GM12873 (cell line): ENCODE results near the gene BMERB1.

Experiments used
- CTCF ChIP-seq: IDR thresholded peaks from 2 replicates; pipeline ENCODE4 v1.5.1; 2012; ENCODE audit warnings: low read depth, mild to moderate bottlenecking, moderate library complexity, low read length, control low read depth; ENCODE audit not compliant: insufficient read depth; ENCODE audit errors: missing control alignments

BMERB1 gene

GRCh38 chr16:15583526-15583925 is 149.1 kb downstream of the BMERB1 start:
- no peak for TF ChIP-seq CTCF

DNA sequence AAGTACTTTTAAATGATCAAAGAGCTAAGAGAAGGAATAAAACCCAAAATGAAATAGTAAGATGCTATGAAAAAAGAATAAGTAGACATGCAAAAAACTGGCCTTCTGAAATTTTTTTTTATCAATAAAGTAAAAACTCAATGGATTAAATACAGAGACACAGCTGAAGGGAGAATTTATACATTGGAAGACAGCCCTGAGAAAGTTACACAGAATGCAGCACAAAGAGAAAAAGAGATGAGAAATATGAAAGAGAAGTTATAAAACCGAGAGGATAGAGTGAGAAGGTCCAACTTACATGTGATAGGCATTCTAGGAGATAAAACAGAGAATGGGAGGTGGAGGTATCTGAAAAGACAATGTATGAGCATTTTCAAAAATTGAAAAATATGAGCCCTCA is 151.6 kb downstream of the BMERB1 start:
- no peak for TF ChIP-seq CTCF

GRCh38 chr16:15586716-15587115 is 152.3 kb downstream of the BMERB1 start:
- TF ChIP-seq CTCF: no peak

DNA sequence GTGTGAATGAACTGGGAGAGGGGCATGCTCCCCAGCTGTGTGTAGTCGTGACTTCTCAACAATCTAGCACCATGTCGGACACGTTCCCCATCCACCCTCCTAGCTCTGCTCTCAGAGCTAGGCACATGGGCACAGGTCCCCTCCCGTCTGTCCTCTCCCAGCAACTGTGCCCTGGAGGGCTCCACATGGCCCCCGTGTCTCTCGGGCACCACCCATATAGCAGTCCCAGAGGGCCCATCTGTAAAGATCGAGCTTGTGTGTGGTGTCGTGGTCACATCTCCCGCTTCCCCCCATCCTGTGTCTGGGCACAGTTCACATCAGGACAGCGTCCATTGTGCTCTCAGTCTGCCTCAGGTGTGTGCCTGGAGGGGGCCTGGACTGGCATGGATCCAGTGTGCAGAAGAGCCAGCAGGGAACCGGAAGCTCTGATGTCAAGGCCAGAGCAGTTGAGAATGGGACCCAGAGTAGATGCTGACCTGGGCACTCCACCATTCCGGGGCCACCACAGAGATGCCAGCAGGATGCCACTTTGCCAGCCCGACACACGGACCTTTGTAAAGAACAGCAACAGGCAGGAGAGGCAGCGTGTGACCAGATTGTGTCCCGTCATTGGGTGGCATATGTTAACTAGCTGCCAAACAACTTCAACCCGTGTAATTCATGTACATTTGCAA is 152.9 kb downstream of the BMERB1 start:
- TF ChIP-seq CTCF: no peak

- no peak for TF ChIP-seq CTCF
These were observed 157.9 kb downstream of the BMERB1 start for GRCh38 chr16:15592324-15592723.

- no peak for TF ChIP-seq CTCF
These were observed 158.8 kb downstream of the BMERB1 start for GRCh38 chr16:15593235-15593634.

- no peak for TF ChIP-seq CTCF
These were observed 160.4 kb downstream of the BMERB1 start for GRCh38 chr16:15594711-15595320.
